ENCODE measurements around the gene CASD1. TPM values are rescaled to one million over a fixed set of nuclear protein-coding genes. Genes with fewer than 3 reads are reported as not detected.

The CASD1 gene
- polyA plus RNA-seq, 2 donors, result 3.9 to 5.7 TPM

- Histone ChIP-seq H3K36me3 (ENCODE audit: control insufficient read depth in 2 of 2, insufficient read depth in 2 of 2, low read length in 1 of 2) (no peaks in the 10 kb centered on the region), H3K4me1 (ENCODE audit: control insufficient read depth in 2 of 2, insufficient read depth in 2 of 2, low read length in 1 of 2) (no peaks in the 10 kb centered on the region), H3K4me3 (ENCODE audit: low read depth in 1 of 2, low read length in 2 of 2) (no peak overlapping the region), H3K9me3 (ENCODE audit: control insufficient read depth in 2 of 2, insufficient read depth in 1 of 2, low read depth in 1 of 2, low read length in 1 of 2) (no peaks in the 10 kb centered on the region), H3K27ac (ENCODE audit: low read depth in 2 of 2, low read length in 1 of 2) (no peak overlapping the region), H3K27me3 (ENCODE audit: control insufficient read depth in 1 of 2, insufficient read depth in 2 of 2, low read length in 2 of 2) (no peaks in the 10 kb centered on the region)
- 71 to 73% methylated on average over 3 of the region's 3 CpGs for WGBS, 2 donors
Measured at GRCh38 chr7:94486216-94486615, 23.4 kb upstream of the CASD1 start.

GRCh38 chr7:94491410-94491809 is 18.2 kb upstream of the CASD1 start:
- no peaks in the 10 kb centered on the region for H3K9me3 ChIP-seq (ENCODE audit: control insufficient read depth in 2 of 2, insufficient read depth in 1 of 2, low read depth in 1 of 2, low read length in 1 of 2)
- H3K36me3 ChIP-seq (ENCODE audit: control insufficient read depth in 2 of 2, insufficient read depth in 2 of 2, low read length in 1 of 2), result no peaks in the 10 kb centered on the region
- H3K27me3 ChIP-seq (ENCODE audit: control insufficient read depth in 1 of 2, insufficient read depth in 2 of 2, low read length in 2 of 2), result no peaks in the 10 kb centered on the region
- WGBS, 2 donors, result 76% methylated on average over 3 of the region's 3 CpGs
- H3K4me1 ChIP-seq (ENCODE audit: control insufficient read depth in 2 of 2, insufficient read depth in 2 of 2, low read length in 1 of 2), result no peaks in the 10 kb centered on the region
- H3K27ac ChIP-seq (ENCODE audit: low read depth in 2 of 2, low read length in 1 of 2), result no peak overlapping the region
- H3K4me3 ChIP-seq (ENCODE audit: low read depth in 1 of 2, low read length in 2 of 2), result no peak overlapping the region

GRCh38 chr7:94492601-94493000 is 17.0 kb upstream of the CASD1 start:
- H3K36me3 ChIP-seq (ENCODE audit: control insufficient read depth in 2 of 2, insufficient read depth in 2 of 2, low read length in 1 of 2), result no peaks in the 10 kb centered on the region
- no peak overlapping the region for H3K4me3 ChIP-seq (ENCODE audit: low read depth in 1 of 2, low read length in 2 of 2)
- H3K27ac ChIP-seq (ENCODE audit: low read depth in 2 of 2, low read length in 1 of 2), result no peak overlapping the region
- H3K4me1 ChIP-seq (ENCODE audit: control insufficient read depth in 2 of 2, insufficient read depth in 2 of 2, low read length in 1 of 2), result no peaks in the 10 kb centered on the region
- no peaks in the 10 kb centered on the region for H3K9me3 ChIP-seq (ENCODE audit: control insufficient read depth in 2 of 2, insufficient read depth in 1 of 2, low read depth in 1 of 2, low read length in 1 of 2)
- no peaks in the 10 kb centered on the region for H3K27me3 ChIP-seq (ENCODE audit: control insufficient read depth in 1 of 2, insufficient read depth in 2 of 2, low read length in 2 of 2)
- 66 to 77% methylated on average over 2 of the region's 2 CpGs for WGBS, 2 donors

GRCh38 chr7:94497874-94498670 is 11.5 kb upstream of the CASD1 start:
- no peaks in the 10 kb centered on the region for H3K9me3 ChIP-seq (ENCODE audit: control insufficient read depth in 2 of 2, insufficient read depth in 1 of 2, low read depth in 1 of 2, low read length in 1 of 2)
- WGBS, 2 donors, result 68 to 79% methylated on average over 2 of the region's 2 CpGs
- H3K36me3 ChIP-seq (ENCODE audit: control insufficient read depth in 2 of 2, insufficient read depth in 2 of 2, low read length in 1 of 2), result no peaks in the 10 kb centered on the region
- H3K27me3 ChIP-seq (ENCODE audit: control insufficient read depth in 1 of 2, insufficient read depth in 2 of 2, low read length in 2 of 2), result no peaks in the 10 kb centered on the region
- H3K27ac ChIP-seq (ENCODE audit: low read depth in 2 of 2, low read length in 1 of 2), result no peak overlapping the region
- H3K4me1 ChIP-seq (ENCODE audit: control insufficient read depth in 2 of 2, insufficient read depth in 2 of 2, low read length in 1 of 2), result no peaks in the 10 kb centered on the region
- H3K4me3 ChIP-seq (ENCODE audit: low read depth in 1 of 2, low read length in 2 of 2), result no peak overlapping the region

- H3K27me3 ChIP-seq (ENCODE audit: control insufficient read depth in 1 of 2, insufficient read depth in 2 of 2, low read length in 2 of 2), result no peaks in the 10 kb centered on the region
- H3K4me1 ChIP-seq (ENCODE audit: control insufficient read depth in 2 of 2, insufficient read depth in 2 of 2, low read length in 1 of 2), result no peaks in the 10 kb centered on the region
- no peak overlapping the region for H3K27ac ChIP-seq (ENCODE audit: low read depth in 2 of 2, low read length in 1 of 2)
- no peaks in the 10 kb centered on the region for H3K9me3 ChIP-seq (ENCODE audit: control insufficient read depth in 2 of 2, insufficient read depth in 1 of 2, low read depth in 1 of 2, low read length in 1 of 2)
- H3K36me3 ChIP-seq (ENCODE audit: control insufficient read depth in 2 of 2, insufficient read depth in 2 of 2, low read length in 1 of 2), result no peaks in the 10 kb centered on the region
- H3K4me3 ChIP-seq (ENCODE audit: low read depth in 1 of 2, low read length in 2 of 2), result no peak overlapping the region
- WGBS, 2 donors, result 97% methylated on average over 2 of the region's 2 CpGs
Measured at GRCh38 chr7:94498918-94499317, 10.7 kb upstream of the CASD1 start.

- Histone ChIP-seq H3K27ac (ENCODE audit: low read depth in 2 of 2, low read length in 1 of 2) (no peak overlapping the region), H3K9me3 (ENCODE audit: control insufficient read depth in 2 of 2, insufficient read depth in 1 of 2, low read depth in 1 of 2, low read length in 1 of 2) (no peaks in the 10 kb centered on the region), H3K4me1 (ENCODE audit: control insufficient read depth in 2 of 2, insufficient read depth in 2 of 2, low read length in 1 of 2) (no peaks in the 10 kb centered on the region), H3K27me3 (ENCODE audit: control insufficient read depth in 1 of 2, insufficient read depth in 2 of 2, low read length in 2 of 2) (no peaks in the 10 kb centered on the region), H3K4me3 (ENCODE audit: low read depth in 1 of 2, low read length in 2 of 2) (no peak overlapping the region), H3K36me3 (ENCODE audit: control insufficient read depth in 2 of 2, insufficient read depth in 2 of 2, low read length in 1 of 2) (no peaks in the 10 kb centered on the region)
- WGBS, 2 donors, result 94 to 98% methylated on average over 1 of the region's 1 CpG
Measured at GRCh38 chr7:94507462-94507861, 2.1 kb upstream of the CASD1 start.

- Histone ChIP-seq H3K4me3 (ENCODE audit: low read depth in 1 of 2, low read length in 2 of 2) (no peak overlapping the region), H3K9me3 (ENCODE audit: control insufficient read depth in 2 of 2, insufficient read depth in 1 of 2, low read depth in 1 of 2, low read length in 1 of 2) (no peaks in the 10 kb centered on the region), H3K27ac (ENCODE audit: low read depth in 2 of 2, low read length in 1 of 2) (no peak overlapping the region), H3K36me3 (ENCODE audit: control insufficient read depth in 2 of 2, insufficient read depth in 2 of 2, low read length in 1 of 2) (no peaks in the 10 kb centered on the region), H3K27me3 (ENCODE audit: control insufficient read depth in 1 of 2, insufficient read depth in 2 of 2, low read length in 2 of 2) (no peaks in the 10 kb centered on the region), H3K4me1 (ENCODE audit: control insufficient read depth in 2 of 2, insufficient read depth in 2 of 2, low read length in 1 of 2) (peaks cover 0 to 2% of the 10 kb centered on the region in 2 donors)
Measured at GRCh38 chr7:94507962-94508361, 1.6 kb upstream of the CASD1 start.

- Histone ChIP-seq H3K4me3 (ENCODE audit: low read depth in 1 of 2, low read length in 2 of 2) (peak overlapping the region; percentile 64 to 99), H3K27ac (ENCODE audit: low read depth in 2 of 2, low read length in 1 of 2) (peak overlapping the region; percentile 88 to 92), H3K4me1 (ENCODE audit: control insufficient read depth in 2 of 2, insufficient read depth in 2 of 2, low read length in 1 of 2) (peaks cover 0 to 3% of the 10 kb centered on the region in 2 donors), H3K36me3 (ENCODE audit: control insufficient read depth in 2 of 2, insufficient read depth in 2 of 2, low read length in 1 of 2) (no peaks in the 10 kb centered on the region), H3K27me3 (ENCODE audit: control insufficient read depth in 1 of 2, insufficient read depth in 2 of 2, low read length in 2 of 2) (no peaks in the 10 kb centered on the region), H3K9me3 (ENCODE audit: control insufficient read depth in 2 of 2, insufficient read depth in 1 of 2, low read depth in 1 of 2, low read length in 1 of 2) (no peaks in the 10 kb centered on the region)
- 0 to 1% methylated on average over 55 to 75 of the region's 75 CpGs for WGBS, 2 donors
Measured at GRCh38 chr7:94509887-94510581, 425 bp downstream of the CASD1 start.

GRCh38 chr7:94510582-94511496 is 1.2 kb downstream of the CASD1 start:
- 13 to 15% methylated on average over 16 of the region's 16 CpGs for WGBS, 2 donors
- Histone ChIP-seq H3K36me3 (ENCODE audit: control insufficient read depth in 2 of 2, insufficient read depth in 2 of 2, low read length in 1 of 2) (no peaks in the 10 kb centered on the region), H3K4me1 (ENCODE audit: control insufficient read depth in 2 of 2, insufficient read depth in 2 of 2, low read length in 1 of 2) (peaks cover 0 to 3% of the 10 kb centered on the region in 2 donors), H3K27me3 (ENCODE audit: control insufficient read depth in 1 of 2, insufficient read depth in 2 of 2, low read length in 2 of 2) (no peaks in the 10 kb centered on the region), H3K9me3 (ENCODE audit: control insufficient read depth in 2 of 2, insufficient read depth in 1 of 2, low read depth in 1 of 2, low read length in 1 of 2) (no peaks in the 10 kb centered on the region), H3K27ac (ENCODE audit: low read depth in 2 of 2, low read length in 1 of 2) (peak overlapping the region; percentile 88 to 92), H3K4me3 (ENCODE audit: low read depth in 1 of 2, low read length in 2 of 2) (peak overlapping the region; percentile 64 to 99)

Measured in esophagus (tissue), 2 donors.